Measurements from ENCODE around the gene CD79A. TPM values are rescaled to one million over a fixed set of nuclear protein-coding genes. Genes with fewer than 3 reads are reported as not detected.

Gene CD79A
- total RNA-seq, 1 experiment from 2014 or later = 0.69 TPM

- no peak overlapping the region for H3K9ac ChIP-seq (ENCODE audit: low read length)
- H3K9me3 ChIP-seq (ENCODE audit: control insufficient read depth in 1 of 2, insufficient read depth in 1 of 2, low read depth in 1 of 2, low read length in 2 of 2) = no peaks in the 10 kb centered on the region
- H4K20me1 ChIP-seq (ENCODE audit: insufficient read depth) = no peaks in the 10 kb centered on the region
- intact Hi-C loops (cut with micrococcal nuclease) = loop anchor here (5.0 kb wide), 1 partner anchor 43 kb away; the partner anchor contains the start of gene ARHGEF1
- DNase-seq (ENCODE audit: low read depth, low spot score) = no peak
- no peak overlapping the region for H3K4me3 ChIP-seq (replicated peaks in 1 of 2; ENCODE audit: low read depth in 1 of 2, low read length in 2 of 2)
- CTCF ChIA-PET = no interaction called here
- no peak overlapping the region for H2AFZ ChIP-seq (ENCODE audit: low read depth, low read length, poor library complexity, severe bottlenecking)
- H3K79me2 ChIP-seq (ENCODE audit: insufficient read depth, low read length) = no peaks in the 10 kb centered on the region
- POLR2A ChIA-PET = no interaction called here
- no TSS peak for BruUV-seq (replicated peaks)
- no peaks in the 10 kb centered on the region for H3K36me3 ChIP-seq (ENCODE audit: control insufficient read depth in 1 of 2, insufficient read depth in 2 of 2, low read length in 2 of 2)
- no peak for ATAC-seq
- RAD21 ChIA-PET (ENCODE audit: low non-redundant PET in 1 of 2, low total read pairs in 2 of 2, uncharacterized antibody in 2 of 2, unreplicated experiment in 2 of 2) = no interaction called here
- H3K27ac ChIP-seq (ENCODE audit: low read depth, low read length) = no peak overlapping the region
- no peaks in the 10 kb centered on the region for H3K9me2 ChIP-seq (ENCODE audit: insufficient read depth)
- TF ChIP-seq EGR1 (IDR thresholded peaks at IDR 0.05; ENCODE audit: low read depth) = no peak
- TF ChIP-seq ATF3 (IDR thresholded peaks at IDR 0.05) = no peak
- no peak for TF ChIP-seq SIN3A (IDR thresholded peaks at IDR 0.05; ENCODE audit: low read depth)
- peaks cover 12 to 23% of the 10 kb centered on the region in 2 experiments for H3K4me1 ChIP-seq (ENCODE audit: control insufficient read depth in 1 of 2, insufficient read depth in 2 of 2, low read length in 2 of 2)
- H3K4me2 ChIP-seq (ENCODE audit: low read length) = no peak overlapping the region
- no peaks in the 10 kb centered on the region for H3K27me3 ChIP-seq (ENCODE audit: insufficient read depth, low read length)
Observed at GRCh38 chr19:41925208-41926003, 48.3 kb downstream of the CD79A start.

- no peaks in the 10 kb centered on the region for H3K79me2 ChIP-seq (ENCODE audit: insufficient read depth, low read length)
- H3K27ac ChIP-seq (ENCODE audit: low read depth, low read length) = no peak overlapping the region
- POLR2A ChIA-PET = no interaction called here
- ATAC-seq (no peak), DNase-seq (ENCODE audit: low read depth, low spot score) (no peak)
- CTCF ChIA-PET = no interaction called here
- H3K4me2 ChIP-seq (ENCODE audit: low read length) = no peak overlapping the region
- H3K4me3 ChIP-seq (replicated peaks in 1 of 2; ENCODE audit: low read depth in 1 of 2, low read length in 2 of 2) = no peak overlapping the region
- intact Hi-C loops (cut with micrococcal nuclease) = loop anchor here (5.0 kb wide), 1 partner anchor 44 kb away; the partner anchor contains the start of gene ARHGEF1
- no peaks in the 10 kb centered on the region for H3K36me3 ChIP-seq (ENCODE audit: control insufficient read depth in 1 of 2, insufficient read depth in 2 of 2, low read length in 2 of 2)
- no peak for TF ChIP-seq POLR2AphosphoS5 (IDR thresholded peaks at IDR 0.05; ENCODE audit: low read depth, low read length)
- TF ChIP-seq JUND (IDR thresholded peaks at IDR 0.05) = no peak
- no peak for TF ChIP-seq EZH2phosphoT487 (IDR thresholded peaks at IDR 0.05; ENCODE audit: borderline replicate concordance)
- TF ChIP-seq EZH2 (IDR thresholded peaks at IDR 0.05) = no peak
- TF ChIP-seq RAD21 (IDR thresholded peaks at IDR 0.05; ENCODE audit: low read depth) = no peak
- TF ChIP-seq CEBPB (IDR thresholded peaks at IDR 0.05; ENCODE audit: low read depth) = no peak
- TF ChIP-seq ATF3 (IDR thresholded peaks at IDR 0.05) = no peak
- TF ChIP-seq TCF7L2 (IDR thresholded peaks at IDR 0.05; ENCODE audit: borderline replicate concordance, extremely low read depth, insufficient read depth, insufficient read length) = no peak
- TF ChIP-seq SRF (IDR thresholded peaks at IDR 0.05; ENCODE audit: low read depth) = no peak
- no peak for TF ChIP-seq CTCF (IDR thresholded peaks at IDR 0.05 in 2 of 3, conservative IDR thresholded peaks at IDR 0.05 in 1 of 3; ENCODE audit: borderline replicate concordance in 1 of 3, insufficient read depth in 1 of 3, low read depth in 2 of 3, low read length in 2 of 3)
- no peaks in the 10 kb centered on the region for H3K9me3 ChIP-seq (ENCODE audit: control insufficient read depth in 1 of 2, insufficient read depth in 1 of 2, low read depth in 1 of 2, low read length in 2 of 2)
- BruUV-seq (replicated peaks) = no TSS peak
- no peaks in the 10 kb centered on the region for H3K27me3 ChIP-seq (ENCODE audit: insufficient read depth, low read length)
- H3K9ac ChIP-seq (ENCODE audit: low read length) = no peak overlapping the region
- no peaks in the 10 kb centered on the region for H4K20me1 ChIP-seq (ENCODE audit: insufficient read depth)
- H3K9me2 ChIP-seq (ENCODE audit: insufficient read depth) = no peaks in the 10 kb centered on the region
- RAD21 ChIA-PET (ENCODE audit: low non-redundant PET in 1 of 2, low total read pairs in 2 of 2, uncharacterized antibody in 2 of 2, unreplicated experiment in 2 of 2) = no interaction called here
- peaks cover 17 to 28% of the 10 kb centered on the region in 2 experiments for H3K4me1 ChIP-seq (ENCODE audit: control insufficient read depth in 1 of 2, insufficient read depth in 2 of 2, low read length in 2 of 2)
- H2AFZ ChIP-seq (ENCODE audit: low read depth, low read length, poor library complexity, severe bottlenecking) = no peak overlapping the region
Observed at GRCh38 chr19:41926028-41926762, 49.1 kb downstream of the CD79A start.

Data from HCT116 (cell line).